Breast epithelium (tissue), 3 donors: ENCODE measurements around the gene POR.

ENCODE experiments used
- POLR2A ChIP-seq: fragments of 450-650 bp; IDR thresholded peaks from one replicate; pipeline ENCODE4 v1.6.1; 2016; ENCODE audit warnings: antibody characterized with exemption, mild to moderate bottlenecking, moderate library complexity
- POLR2AphosphoS5 ChIP-seq, 3 donors: sonication (generic); formaldehyde crosslinking; IDR thresholded peaks; one replicate each; pipeline ENCODE4 v1.6.1; 2017; ENCODE audit warnings: antibody characterized with exemption in 3 of 3
- TF ChIP-seq, protein P1 (sequence below), 3 donors: fragments of 450-650 bp; IDR thresholded peaks; one replicate each; pipeline ENCODE4 v1.5.1; 2016 to 2017; ENCODE audit warnings: antibody characterized with exemption in 3 of 3, mild to moderate bottlenecking in 3 of 3, moderate library complexity in 3 of 3

GRCh38 chr7:75896803-75897327 is 18.1 kb upstream of the POR start:
- TF ChIP-seq, protein P1, sequence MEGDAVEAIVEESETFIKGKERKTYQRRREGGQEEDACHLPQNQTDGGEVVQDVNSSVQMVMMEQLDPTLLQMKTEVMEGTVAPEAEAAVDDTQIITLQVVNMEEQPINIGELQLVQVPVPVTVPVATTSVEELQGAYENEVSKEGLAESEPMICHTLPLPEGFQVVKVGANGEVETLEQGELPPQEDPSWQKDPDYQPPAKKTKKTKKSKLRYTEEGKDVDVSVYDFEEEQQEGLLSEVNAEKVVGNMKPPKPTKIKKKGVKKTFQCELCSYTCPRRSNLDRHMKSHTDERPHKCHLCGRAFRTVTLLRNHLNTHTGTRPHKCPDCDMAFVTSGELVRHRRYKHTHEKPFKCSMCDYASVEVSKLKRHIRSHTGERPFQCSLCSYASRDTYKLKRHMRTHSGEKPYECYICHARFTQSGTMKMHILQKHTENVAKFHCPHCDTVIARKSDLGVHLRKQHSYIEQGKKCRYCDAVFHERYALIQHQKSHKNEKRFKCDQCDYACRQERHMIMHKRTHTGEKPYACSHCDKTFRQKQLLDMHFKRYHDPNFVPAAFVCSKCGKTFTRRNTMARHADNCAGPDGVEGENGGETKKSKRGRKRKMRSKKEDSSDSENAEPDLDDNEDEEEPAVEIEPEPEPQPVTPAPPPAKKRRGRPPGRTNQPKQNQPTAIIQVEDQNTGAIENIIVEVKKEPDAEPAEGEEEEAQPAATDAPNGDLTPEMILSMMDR (IDR thresholded peaks at IDR 0.05): no peak
- no peak for TF ChIP-seq POLR2A
- no peak for TF ChIP-seq POLR2AphosphoS5 (IDR thresholded peaks at IDR 0.05)
